Esophagus muscularis mucosa (tissue), 4 donors: ENCODE measurements around the gene DCN. TPM values are rescaled to one million over a fixed set of nuclear protein-coding genes. Genes with fewer than 3 reads are reported as not detected.

Experiments
- DNase-seq: peaks from one replicate; pipeline ENCODE4 v3.0.0-alpha.2; 2017; ENCODE audit errors: extremely low spot score
- H3K27ac ChIP-seq, 4 donors: fragments of 200-600 bp; sonication (generic); replicated peaks in 1 of 4; 1 replicate in 3 of 4; 2 replicates in 1 of 4; pipeline ENCODE4 v1.5.1; 2016 to 2019; ENCODE audit warnings: mild to moderate bottlenecking in 1 of 4
- H3K27me3 ChIP-seq, 4 donors: fragments of 200-600 bp; sonication (generic); one replicate each; pipeline versions ENCODE4 v1.5.1 to v1.6.0; 2016 to 2019
- H3K36me3 ChIP-seq, 4 donors: fragments of 200-600 bp; sonication (generic); one replicate each; pipeline ENCODE4 v1.5.1; 2016 to 2019
- H3K4me1 ChIP-seq, 4 donors: fragments of 200-600 bp; sonication (generic); one replicate each; pipeline ENCODE4 v1.5.1; 2016 to 2019
- H3K4me3 ChIP-seq, 4 donors: fragments of 200-600 bp; sonication (generic); 1 replicate in 2 of 4; 2 replicates in 2 of 4; pipeline ENCODE4 v1.5.1; 2016 to 2019; ENCODE audit warnings: mild to moderate bottlenecking in 4 of 4, moderate library complexity in 1 of 4
- H3K9me3 ChIP-seq, 4 donors: fragments of 200-600 bp; sonication (generic); 1 replicate in 3 of 4; 2 replicates in 1 of 4; pipeline ENCODE4 v1.5.1; 2016 to 2019
- EP300 ChIP-seq: sonication (generic); formaldehyde crosslinking; IDR thresholded peaks from one replicate; pipeline ENCODE4 v1.6.1; 2017; ENCODE audit warnings: antibody characterized with exemption
- POLR2A ChIP-seq: fragments of 450-650 bp; IDR thresholded peaks from one replicate; pipeline ENCODE4 v1.6.1; 2017; ENCODE audit warnings: antibody characterized with exemption, moderate library complexity, mild to moderate bottlenecking, low read depth
- POLR2AphosphoS5 ChIP-seq, 2 donors: sonication (generic); formaldehyde crosslinking; IDR thresholded peaks; one replicate each; pipeline ENCODE4 v1.6.1; 2017; ENCODE audit warnings: antibody characterized with exemption in 2 of 2
- WGBS: methylation state at CpG from one replicate; pipeline ENCODE4 v1.1.5; 2018; 5-methylcytosine and 5-hydroxymethylcytosine counted together
- intact Hi-C: fragments of 100-400 bp; cut with DNase I; formaldehyde crosslinking; loops from one replicate; pipeline ENCODE4 v1.15.1; 2023
- total RNA-seq, 4 donors: library from RNA; depleted of rRNA; stranded (reverse); fragments of >200 nt; gene quantifications; one replicate each; pipeline versions ENCODE4 v1.1.0 to v1.2.1, GENCODE V29; 2016
- TF ChIP-seq, protein P1 (sequence below), 3 experiments: fragments of 200-600 bp in 2 of 3; fragments of 450-650 bp in 1 of 3; sonication (generic) in 2 of 3; IDR thresholded peaks; one replicate each; pipeline ENCODE4 v1.5.1; 2017 to 2019; ENCODE audit warnings: antibody characterized with exemption in 3 of 3, mild to moderate bottlenecking in 2 of 3, moderate library complexity in 1 of 3

DCN gene
- total RNA-seq, 4 donors from 2014 or later, result 1,186 to 2,089 (median 1,762) TPM

DNA sequence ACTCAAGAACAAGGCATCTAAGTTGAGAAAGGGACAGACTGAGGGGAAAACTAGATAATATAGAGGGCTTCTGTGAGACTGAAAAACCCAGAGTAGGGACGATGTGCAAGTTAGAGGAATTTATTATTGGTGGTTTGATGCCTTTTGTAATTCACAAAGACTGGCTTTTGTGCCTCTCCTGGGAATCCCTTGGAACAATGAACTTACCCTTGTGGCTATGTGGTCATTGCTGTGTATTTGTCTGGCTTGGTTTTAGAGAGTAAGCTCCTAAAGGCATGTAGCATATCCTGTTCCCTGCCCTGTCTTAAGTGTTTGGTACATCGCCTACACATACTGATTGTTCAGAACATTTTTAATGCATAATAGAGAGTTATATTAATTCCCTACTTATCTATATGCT lies 26.6 kb downstream of the DCN start:
- H3K27ac ChIP-seq, result no peak overlapping the region
- no peaks in the 10 kb centered on the region for H3K4me1 ChIP-seq
- no peaks in the 10 kb centered on the region for H3K9me3 ChIP-seq
- no peak for DNase-seq
- peaks cover 0 to 8% (median 4%) of the 10 kb centered on the region in 4 donors for H3K36me3 ChIP-seq
- WGBS, result 71% methylated on average over 2 of the region's 2 CpGs
- H3K27me3 ChIP-seq, result no peaks in the 10 kb centered on the region
- intact Hi-C loops, result no loop called here
- H3K4me3 ChIP-seq, result no peak overlapping the region
- TF ChIP-seq POLR2AphosphoS5 (IDR thresholded peaks at IDR 0.05), result no peak
- TF ChIP-seq POLR2A, result no peak
- TF ChIP-seq EP300, result no peak
- TF ChIP-seq, protein P1, sequence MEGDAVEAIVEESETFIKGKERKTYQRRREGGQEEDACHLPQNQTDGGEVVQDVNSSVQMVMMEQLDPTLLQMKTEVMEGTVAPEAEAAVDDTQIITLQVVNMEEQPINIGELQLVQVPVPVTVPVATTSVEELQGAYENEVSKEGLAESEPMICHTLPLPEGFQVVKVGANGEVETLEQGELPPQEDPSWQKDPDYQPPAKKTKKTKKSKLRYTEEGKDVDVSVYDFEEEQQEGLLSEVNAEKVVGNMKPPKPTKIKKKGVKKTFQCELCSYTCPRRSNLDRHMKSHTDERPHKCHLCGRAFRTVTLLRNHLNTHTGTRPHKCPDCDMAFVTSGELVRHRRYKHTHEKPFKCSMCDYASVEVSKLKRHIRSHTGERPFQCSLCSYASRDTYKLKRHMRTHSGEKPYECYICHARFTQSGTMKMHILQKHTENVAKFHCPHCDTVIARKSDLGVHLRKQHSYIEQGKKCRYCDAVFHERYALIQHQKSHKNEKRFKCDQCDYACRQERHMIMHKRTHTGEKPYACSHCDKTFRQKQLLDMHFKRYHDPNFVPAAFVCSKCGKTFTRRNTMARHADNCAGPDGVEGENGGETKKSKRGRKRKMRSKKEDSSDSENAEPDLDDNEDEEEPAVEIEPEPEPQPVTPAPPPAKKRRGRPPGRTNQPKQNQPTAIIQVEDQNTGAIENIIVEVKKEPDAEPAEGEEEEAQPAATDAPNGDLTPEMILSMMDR (IDR thresholded peaks at IDR 0.05), result no peak

DNA sequence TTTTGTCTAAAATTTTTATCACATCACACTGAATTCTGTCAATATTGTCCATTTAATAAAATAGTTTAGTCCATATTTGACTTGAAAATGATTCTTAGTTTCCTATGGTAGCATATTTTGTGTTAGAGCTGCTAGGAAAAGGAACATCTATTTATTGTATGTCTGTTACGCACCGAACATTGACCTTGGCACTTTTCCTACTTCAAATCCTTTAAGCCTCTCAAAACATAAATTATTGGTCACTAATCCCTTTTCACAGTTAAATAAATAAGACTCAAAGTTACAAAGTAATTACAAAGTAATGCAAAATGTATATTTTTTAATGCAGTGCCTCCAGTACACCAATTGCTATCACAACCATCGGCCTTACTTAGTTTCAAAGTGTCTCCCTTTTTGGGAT lies 28.5 kb downstream of the DCN start:
- Histone ChIP-seq H3K27me3 (no peaks in the 10 kb centered on the region), H3K27ac (no peak overlapping the region), H3K9me3 (no peaks in the 10 kb centered on the region), H3K4me3 (no peak overlapping the region), H3K4me1 (no peaks in the 10 kb centered on the region), H3K36me3 (peaks cover 0 to 14% (median 5%) of the 10 kb centered on the region in 4 donors)
- 68% methylated on average over 3 of the region's 3 CpGs for WGBS
- no peak for DNase-seq
- TF ChIP-seq EP300 (no peak), POLR2AphosphoS5 (IDR thresholded peaks at IDR 0.05) (no peak), POLR2A (no peak)
- TF ChIP-seq, protein P1 (IDR thresholded peaks at IDR 0.05), result no peak
- intact Hi-C loops, result no loop called here

DNA sequence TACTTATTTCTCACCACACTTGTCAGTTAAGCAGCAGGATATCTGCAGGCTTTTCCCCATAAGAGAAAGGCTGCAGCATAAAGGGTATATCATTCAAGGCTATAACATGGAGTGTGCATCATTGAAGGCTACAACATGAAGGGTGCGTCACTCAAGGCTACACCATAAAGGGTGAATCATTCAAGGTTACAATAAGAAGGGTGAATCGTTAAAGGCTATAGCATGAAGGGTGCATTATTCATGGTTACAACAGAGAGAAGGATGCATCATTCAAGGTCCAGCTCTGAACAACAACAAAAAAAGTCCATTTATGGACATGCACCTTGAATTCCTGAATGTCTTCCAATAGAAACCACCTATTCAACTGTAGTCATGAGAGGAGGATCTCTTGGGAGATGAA lies 38.6 kb downstream of the DCN start:
- WGBS, result 97% methylated on average over 2 of the region's 2 CpGs
- no peaks in the 10 kb centered on the region for H3K9me3 ChIP-seq
- intact Hi-C loops, result no loop called here

DNA sequence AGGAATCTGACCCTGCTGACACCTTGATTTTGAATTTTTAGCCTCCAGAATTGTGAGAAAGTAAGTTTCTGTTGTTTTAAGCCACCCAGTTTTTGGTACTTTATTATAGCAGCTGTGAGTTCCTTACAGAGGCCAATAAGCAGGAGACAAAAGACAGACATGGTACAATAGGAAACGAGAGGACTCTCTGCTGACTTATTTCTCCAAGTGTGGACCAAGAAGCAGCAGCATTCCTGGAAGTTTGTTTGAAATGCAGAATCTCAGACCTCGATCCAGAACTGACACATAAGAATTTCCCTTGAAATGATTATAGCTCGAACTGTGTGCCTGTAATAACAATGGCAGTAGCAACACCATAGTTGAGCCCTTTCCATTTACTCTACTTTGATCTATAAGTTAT lies 39.4 kb downstream of the DCN start:
- Histone ChIP-seq H3K27me3 (no peaks in the 10 kb centered on the region), H3K27ac (peak overlapping the region in 2 of 4 donors; percentile 8 to 62), H3K9me3 (no peaks in the 10 kb centered on the region), H3K36me3 (peaks cover 0 to 1% (median 0%) of the 10 kb centered on the region in 4 donors), H3K4me1 (peaks cover 0 to 46% (median 22%) of the 10 kb centered on the region in 4 donors), H3K4me3 (no peak overlapping the region)
- no peak for DNase-seq
- intact Hi-C loops, result no loop called here
- TF ChIP-seq POLR2A (no peak), POLR2AphosphoS5 (IDR thresholded peaks at IDR 0.05) (no peak), EP300 (no peak)
- TF ChIP-seq, protein P1 (IDR thresholded peaks at IDR 0.05), result no peak
- 58% methylated on average over 3 of the region's 3 CpGs for WGBS

More for the DNA sequence above, 38.6 kb downstream of the DCN start:
- Histone ChIP-seq H3K27me3 (no peaks in the 10 kb centered on the region), H3K4me3 (no peak overlapping the region), H3K27ac (no peak overlapping the region), H3K4me1 (peaks cover 0 to 38% (median 16%) of the 10 kb centered on the region in 4 donors), H3K36me3 (peaks cover 0 to 7% (median 0%) of the 10 kb centered on the region in 4 donors)
- no peak for DNase-seq
- TF ChIP-seq POLR2A (no peak), EP300 (no peak), POLR2AphosphoS5 (IDR thresholded peaks at IDR 0.05) (no peak)
- TF ChIP-seq, protein P1 (IDR thresholded peaks at IDR 0.05), result no peak

DNA sequence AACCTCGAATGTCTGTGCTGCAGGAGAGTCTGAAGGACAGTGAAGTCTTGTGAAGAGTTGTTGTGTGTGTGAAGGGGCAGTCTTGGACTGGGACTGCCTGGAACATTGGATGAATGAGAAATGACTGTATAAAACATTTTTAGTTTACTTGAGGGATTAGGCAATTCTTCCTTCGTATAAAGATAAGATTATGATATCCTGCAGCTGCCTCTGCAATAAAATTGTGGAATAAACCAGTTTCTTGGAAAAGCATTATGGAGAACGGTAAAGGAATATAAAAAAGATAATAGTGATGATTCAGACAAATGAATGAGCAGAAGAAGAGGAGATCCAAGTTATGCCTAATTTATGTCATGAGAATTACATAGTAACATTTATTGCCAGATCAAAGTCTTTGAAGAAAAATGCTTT lies 40.4 kb downstream of the DCN start:
- Histone ChIP-seq H3K27ac (peak overlapping the region in 1 of 4 donors; percentile 62), H3K4me3 (no peak overlapping the region), H3K36me3 (no peaks in the 10 kb centered on the region), H3K9me3 (no peaks in the 10 kb centered on the region), H3K27me3 (no peaks in the 10 kb centered on the region), H3K4me1 (peaks cover 0 to 50% (median 28%) of the 10 kb centered on the region in 4 donors)
- peak; percentile 24 to 35 for TF ChIP-seq POLR2AphosphoS5 (IDR thresholded peaks at IDR 0.05)
- TF ChIP-seq, protein P1 (IDR thresholded peaks at IDR 0.05), result no peak
- 36% methylated on average over 3 of the region's 3 CpGs for WGBS
- no peak for DNase-seq
- intact Hi-C loops, result no loop called here
